Thyroid gland (tissue), 4 donors: ENCODE data around the gene TSPAN17. TPM values are rescaled to one million over a fixed set of nuclear protein-coding genes. Genes with fewer than 3 reads are reported as not detected.
A peak's percentile ranks its signal among the peaks of the same experiment; 100 is the strongest.

ENCODE experiments used
- DNase-seq, 2 donors: peaks; one replicate each; pipeline ENCODE4 v3.0.0-alpha.2; 2019
- H3K27ac ChIP-seq, 3 donors: fragments of 200-600 bp; sonication (generic); 1 replicate in 2 of 3; 2 replicates in 1 of 3; pipeline ENCODE4 v1.5.1; 2016 to 2019; ENCODE audit warnings: mild to moderate bottlenecking in 1 of 3, moderate library complexity in 1 of 3
- H3K27me3 ChIP-seq: fragments of 200-600 bp; sonication (generic); one replicate; pipeline ENCODE4 v1.5.1; 2019
- H3K36me3 ChIP-seq, 2 donors: fragments of 200-600 bp; sonication (generic); one replicate each; pipeline ENCODE4 v1.5.1; 2016 to 2019
- H3K4me1 ChIP-seq, 2 donors: fragments of 200-600 bp; sonication (generic); one replicate each; pipeline ENCODE4 v1.5.1; 2017 to 2019
- H3K4me3 ChIP-seq, 3 donors: fragments of 200-600 bp; sonication (generic); replicated peaks in 1 of 3; 1 replicate in 2 of 3; 2 replicates in 1 of 3; pipeline ENCODE4 v1.5.1; 2016; ENCODE audit warnings: mild to moderate bottlenecking in 1 of 3
- H3K9me3 ChIP-seq: fragments of 200-600 bp; sonication (generic); one replicate; pipeline ENCODE4 v1.5.1; 2017
- CTCF ChIP-seq, 6 experiments: fragments of 200-600 bp in 3 of 6; fragments of 450-650 bp in 3 of 6; sonication (generic) in 3 of 6; IDR thresholded peaks; one replicate each; pipeline ENCODE4 v1.5.1; 2016 to 2019; ENCODE audit warnings: antibody characterized with exemption in 6 of 6, mild to moderate bottlenecking in 2 of 6, inconsistent platforms in 1 of 6, moderate library complexity in 1 of 6
- POLR2A ChIP-seq, 2 donors: fragments of 450-650 bp; IDR thresholded peaks; one replicate each; pipeline ENCODE4 v1.6.1; 2017; ENCODE audit warnings: antibody characterized with exemption in 2 of 2, mild to moderate bottlenecking in 2 of 2, moderate library complexity in 1 of 2
- WGBS, 2 donors: methylation state at CpG; one replicate each; pipeline ENCODE4 v1.1.5; 2017; 5-methylcytosine and 5-hydroxymethylcytosine counted together
- intact Hi-C: fragments of 100-400 bp; cut with DNase I; formaldehyde crosslinking; loops from one replicate; pipeline ENCODE4 v1.15.1; 2023
- total RNA-seq, 4 donors: library from RNA; depleted of rRNA; stranded (reverse); fragments of >200 nt; gene quantifications; one replicate each; pipeline ENCODE4 v1.2.3, GENCODE V29; 2016

TSPAN17 gene
- total RNA-seq, 4 donors from 2014 or later, result 18.9 to 24.7 (median 21.0) TPM

GRCh38 chr5:176644294-176644693 is 3.0 kb upstream of the TSPAN17 start:
- Histone ChIP-seq H3K4me3 (no peak overlapping the region), H3K27me3 (no peaks in the 10 kb centered on the region), H3K9me3 (no peaks in the 10 kb centered on the region), H3K27ac (no peak overlapping the region), H3K4me1 (peaks cover 12 to 17% of the 10 kb centered on the region in 2 donors), H3K36me3 (no peaks in the 10 kb centered on the region)
- no peak for TF ChIP-seq POLR2A (IDR thresholded peaks at IDR 0.05)
- no peak for TF ChIP-seq CTCF (IDR thresholded peaks at IDR 0.05)
- no peak for DNase-seq
- WGBS, 2 donors, result 68% methylated on average over 6 to 9 of the region's 9 CpGs
- intact Hi-C loops, result loop anchor here (10.0 kb wide), 1 partner anchor 199 kb away; the partner anchor contains the start of gene FAF2

GRCh38 chr5:176644878-176645670 is 2.2 kb upstream of the TSPAN17 start:
- Histone ChIP-seq H3K9me3 (no peaks in the 10 kb centered on the region), H3K4me3 (no peak overlapping the region), H3K27me3 (no peaks in the 10 kb centered on the region), H3K27ac (no peak overlapping the region), H3K36me3 (no peaks in the 10 kb centered on the region), H3K4me1 (peaks cover 12 to 17% of the 10 kb centered on the region in 2 donors)
- TF ChIP-seq POLR2A (IDR thresholded peaks at IDR 0.05) (no peak), CTCF (IDR thresholded peaks at IDR 0.05) (no peak)
- intact Hi-C loops, result loop anchor here (10.0 kb wide), 1 partner anchor 200 kb away; the partner anchor contains the start of gene FAF2
- DNase-seq, result no peak
- 90 to 92% methylated on average over 22 of the region's 22 CpGs for WGBS, 2 donors

- peak overlapping the region in 1 of 3 donors; percentile 38 for H3K27ac ChIP-seq
- peaks cover 12 to 17% of the 10 kb centered on the region in 2 donors for H3K4me1 ChIP-seq
- DNase-seq, result no peak
- intact Hi-C loops, result loop anchor here (10.0 kb wide), 1 partner anchor 201 kb away; the partner anchor contains the start of gene FAF2
- TF ChIP-seq POLR2A (IDR thresholded peaks at IDR 0.05) (no peak), CTCF (IDR thresholded peaks at IDR 0.05) (no peak)
- 96 to 97% methylated on average over 7 of the region's 7 CpGs for WGBS, 2 donors
- H3K36me3 ChIP-seq, result no peaks in the 10 kb centered on the region
- no peaks in the 10 kb centered on the region for H3K9me3 ChIP-seq
- H3K4me3 ChIP-seq, result no peak overlapping the region
- H3K27me3 ChIP-seq, result no peaks in the 10 kb centered on the region
These were observed 1.1 kb upstream of the TSPAN17 start for GRCh38 chr5:176646049-176646706.

- Histone ChIP-seq H3K27me3 (no peaks in the 10 kb centered on the region), H3K4me3 (peak overlapping the region in 1 of 3 donors; percentile 89), H3K36me3 (no peaks in the 10 kb centered on the region), H3K27ac (peak overlapping the region in 2 of 3 donors; percentile 31 to 38), H3K9me3 (no peaks in the 10 kb centered on the region), H3K4me1 (peaks cover 12 to 17% of the 10 kb centered on the region in 2 donors)
- DNase-seq, result no peak
- TF ChIP-seq CTCF (IDR thresholded peaks at IDR 0.05) (no peak), POLR2A (IDR thresholded peaks at IDR 0.05) (no peak)
- 20 to 60% methylated on average over 2 to 11 of the region's 11 CpGs for WGBS, 2 donors
- intact Hi-C loops, result loop anchor here (10.0 kb wide), 1 partner anchor 202 kb away; the partner anchor contains the start of gene FAF2
These were observed 616 bp upstream of the TSPAN17 start for GRCh38 chr5:176646707-176647029.
